ENCODE measurements around the gene FH.

Gene FH

DNA sequence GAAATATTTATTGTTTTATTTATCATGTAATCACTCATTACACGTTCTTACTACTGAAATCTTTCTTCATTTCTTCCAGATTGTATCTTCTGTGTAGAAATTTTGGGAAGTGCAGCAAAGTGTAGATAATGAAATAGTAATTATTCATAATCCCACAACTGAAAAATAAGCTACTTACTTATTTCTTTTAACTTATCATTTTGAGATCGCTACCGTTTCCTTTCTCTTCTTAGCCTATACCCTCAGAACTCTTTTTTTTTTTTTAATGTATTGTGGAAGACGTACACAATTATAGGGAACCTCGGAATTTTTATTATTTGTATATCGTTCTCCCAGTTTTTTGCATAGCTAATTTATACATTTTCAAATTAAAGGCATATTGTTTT lies 518 bp upstream of the FH start:
- no peak for DNase-seq

DNA sequence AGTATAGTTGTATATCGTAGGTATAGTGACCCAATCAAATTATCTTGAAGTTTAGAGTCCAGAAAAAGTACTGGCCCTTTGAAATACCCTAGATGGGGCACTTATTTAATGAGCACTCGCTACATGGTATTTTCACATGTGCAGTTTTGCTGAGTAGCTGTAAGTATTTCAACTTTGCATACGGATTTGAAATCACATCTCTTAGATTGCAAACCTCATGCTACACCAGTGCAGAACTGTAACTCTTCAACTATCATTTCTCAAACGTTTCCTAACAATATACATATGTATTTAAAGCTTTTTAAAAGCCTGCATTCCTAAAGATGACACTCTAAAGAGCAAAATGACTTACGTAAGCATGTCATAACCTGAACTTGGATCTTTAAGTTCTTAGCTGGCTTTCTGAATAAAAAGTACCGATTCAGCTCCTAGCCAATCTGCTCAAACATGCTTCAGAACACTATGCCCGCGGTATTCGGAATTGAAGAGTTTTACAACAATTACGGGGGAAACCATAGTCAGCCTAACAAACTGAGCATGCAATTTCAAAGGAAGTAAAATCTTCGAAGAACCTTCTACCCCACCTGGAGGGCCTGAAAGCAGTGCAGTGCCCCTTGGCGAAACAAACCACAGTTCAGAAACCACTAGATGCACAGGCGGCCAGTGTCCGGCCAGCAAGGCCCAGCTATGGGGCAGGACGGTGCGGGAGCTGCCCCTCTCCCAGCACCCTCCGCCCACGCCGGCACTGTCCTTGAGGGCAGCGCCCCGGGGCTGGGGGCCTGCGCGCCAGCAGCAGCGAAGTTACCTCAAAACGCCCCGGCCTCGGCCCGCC lies 863 bp downstream of the FH start:
- no peak for DNase-seq

DNA sequence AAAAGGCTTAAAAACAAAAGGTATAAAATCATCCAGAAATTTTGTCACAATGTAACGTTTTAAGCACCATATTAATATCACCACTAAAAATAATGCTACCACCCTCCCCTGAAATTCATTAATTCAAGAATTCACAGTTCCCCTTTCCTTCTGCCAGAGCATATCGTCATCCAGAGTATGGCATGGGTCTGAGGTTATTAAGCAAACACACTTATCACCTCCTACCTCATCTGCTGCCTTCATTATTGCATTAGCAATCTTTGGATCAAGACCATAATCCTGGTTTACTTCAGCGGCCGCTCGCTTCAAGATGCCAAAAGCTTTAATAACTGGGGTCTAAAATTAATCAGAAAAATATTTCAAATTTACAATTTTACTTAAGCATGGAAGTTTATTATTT lies 6.2 kb downstream of the FH start:
- no peak for DNase-seq

DNA sequence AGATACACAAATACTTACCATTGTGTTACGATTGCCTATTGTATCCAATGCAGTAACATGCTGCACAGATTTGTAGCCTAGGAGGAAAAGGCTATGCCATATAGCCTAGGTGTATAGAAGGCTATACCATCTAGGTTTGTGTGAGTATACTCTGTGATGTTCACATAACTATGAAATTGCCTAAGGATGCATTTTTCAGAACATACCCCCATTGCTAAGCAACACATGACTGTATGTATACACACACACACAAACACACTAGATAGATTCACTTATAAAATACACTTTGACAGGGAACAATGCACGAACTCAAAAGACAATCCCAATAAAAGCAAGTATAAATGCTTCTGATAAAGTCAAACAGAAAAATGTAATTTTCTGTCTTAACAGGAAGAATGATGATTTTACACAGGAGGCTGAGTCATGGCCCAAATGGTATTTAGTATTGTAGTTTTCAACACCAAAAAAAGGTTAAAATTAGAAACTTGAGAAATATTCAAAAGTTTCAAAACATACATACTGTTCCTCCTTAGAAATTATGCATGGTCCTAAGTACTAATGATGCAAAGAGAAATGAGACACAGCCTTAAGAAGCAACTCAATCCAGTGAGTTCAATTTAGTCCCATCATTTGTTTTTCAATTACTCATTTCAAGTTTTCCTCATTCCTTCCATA lies 12.2 kb downstream of the FH start:
- DNase-seq = no peak

DNA sequence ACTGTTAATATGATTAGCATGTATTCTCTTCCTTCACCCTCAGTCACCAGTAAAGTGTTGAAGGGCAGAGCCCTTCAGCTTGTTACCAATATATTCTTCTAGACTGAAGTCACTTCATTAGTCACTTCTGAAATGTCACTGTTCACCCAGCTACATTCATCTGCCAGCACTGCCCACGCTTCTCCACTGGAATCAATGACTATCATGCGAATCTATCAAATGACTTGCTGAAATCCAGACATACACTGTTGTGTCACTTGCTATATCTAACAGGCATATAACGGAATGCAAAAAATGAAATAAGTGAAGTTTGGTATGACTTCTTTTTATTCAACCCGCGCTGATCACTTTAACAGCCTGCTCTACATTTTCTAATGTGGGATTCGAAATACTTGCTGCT lies 16.1 kb downstream of the FH start:
- no peak for DNase-seq

DNA sequence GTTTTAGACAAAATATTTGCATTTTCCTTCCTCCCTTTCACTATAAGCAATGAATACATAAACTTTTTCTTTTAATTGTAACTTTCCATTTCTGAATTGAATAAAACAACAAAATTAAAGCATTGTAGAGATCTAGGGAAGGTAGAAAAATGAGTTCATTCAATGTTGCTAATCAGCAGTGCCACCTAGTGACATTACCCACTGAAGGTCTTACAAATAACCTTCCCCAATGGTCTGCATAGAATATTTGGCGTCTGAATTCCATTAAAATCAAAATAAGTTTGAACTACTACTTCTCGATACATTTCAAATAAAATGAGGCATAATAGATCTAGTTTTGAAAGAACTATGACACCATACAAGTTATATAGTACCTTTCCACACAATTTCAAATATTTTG lies 19.6 kb downstream of the FH start:
- no peak for DNase-seq

DNA sequence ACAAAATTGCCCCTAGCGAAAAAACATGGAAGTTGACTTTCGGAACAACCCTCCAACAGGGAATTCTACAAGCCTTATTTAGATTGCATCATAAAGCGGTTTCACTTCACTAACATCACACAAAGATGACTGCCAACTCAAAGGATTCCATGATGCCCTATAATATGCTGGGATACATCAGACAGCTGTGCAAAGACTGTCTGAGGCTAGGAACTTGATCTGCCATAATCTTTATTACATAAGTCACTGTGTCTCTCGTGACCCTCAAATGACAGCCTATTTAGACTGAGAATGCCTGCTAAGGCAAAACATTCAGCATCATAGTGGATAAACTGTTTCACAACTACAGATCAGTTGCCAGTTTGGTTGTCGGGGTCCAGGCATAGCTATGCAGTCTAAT lies 23.8 kb downstream of the FH start:
- DNase-seq = no peak

DNA sequence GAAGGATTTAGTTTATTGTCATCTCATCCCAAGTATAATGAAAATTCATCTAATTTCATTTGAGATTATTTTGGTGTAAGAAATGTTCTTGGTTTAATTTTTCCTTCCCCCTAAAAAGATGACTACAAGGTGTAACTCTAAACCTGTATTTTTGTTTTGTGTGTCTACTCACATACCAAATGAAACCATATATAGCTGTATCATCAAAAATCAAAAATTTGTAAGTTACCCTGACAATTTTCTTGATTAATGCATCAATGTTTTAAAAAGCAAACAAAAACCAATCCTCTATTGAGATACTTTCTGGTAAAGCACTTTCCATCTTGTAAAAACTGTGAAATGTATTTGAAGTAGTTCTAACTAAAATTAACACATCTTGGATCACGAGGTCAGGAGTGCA lies 30.8 kb downstream of the FH start:
- DNase-seq = no peak

DNA sequence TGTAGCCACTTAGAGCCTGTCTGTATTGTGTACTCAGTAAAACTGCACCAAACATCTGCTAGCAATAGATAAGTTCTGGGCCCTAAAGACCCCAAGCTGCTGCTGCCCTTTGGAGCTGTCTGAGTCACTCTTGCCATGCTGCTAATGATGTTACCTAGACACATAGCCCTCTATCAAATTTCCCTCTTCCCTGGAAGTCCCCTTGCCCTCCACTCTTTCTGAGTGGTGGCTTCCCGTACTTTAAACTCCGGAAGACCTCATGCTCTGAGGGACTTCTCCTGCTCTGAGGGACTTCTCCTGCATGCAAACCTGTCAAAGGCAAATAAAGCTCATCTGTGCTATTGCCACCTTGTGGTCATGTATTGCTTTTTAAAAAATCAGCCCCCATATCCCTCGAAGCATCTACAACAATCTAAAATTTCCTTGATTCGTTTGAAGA lies 34.0 kb downstream of the FH start:
- DNase-seq = no peak

DNA sequence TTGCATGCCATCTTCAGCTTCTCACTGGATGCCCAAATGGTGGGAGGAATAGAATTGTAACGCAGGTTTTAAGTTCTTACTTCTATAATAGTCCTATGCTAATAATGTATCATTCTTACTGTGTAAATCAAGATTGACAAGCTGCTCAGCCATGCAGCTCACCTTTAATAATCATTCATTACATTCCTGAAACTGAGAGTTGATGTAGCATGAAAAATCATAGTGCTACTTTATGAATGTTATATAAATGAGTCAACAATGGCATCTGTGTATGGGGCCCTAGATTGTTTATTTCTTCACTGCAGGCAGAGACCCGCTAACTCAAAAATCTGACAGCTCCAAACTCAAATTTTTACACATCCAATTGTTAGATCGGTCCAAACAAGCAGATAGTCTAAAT lies 34.4 kb downstream of the FH start:
- DNase-seq = no peak

DNA sequence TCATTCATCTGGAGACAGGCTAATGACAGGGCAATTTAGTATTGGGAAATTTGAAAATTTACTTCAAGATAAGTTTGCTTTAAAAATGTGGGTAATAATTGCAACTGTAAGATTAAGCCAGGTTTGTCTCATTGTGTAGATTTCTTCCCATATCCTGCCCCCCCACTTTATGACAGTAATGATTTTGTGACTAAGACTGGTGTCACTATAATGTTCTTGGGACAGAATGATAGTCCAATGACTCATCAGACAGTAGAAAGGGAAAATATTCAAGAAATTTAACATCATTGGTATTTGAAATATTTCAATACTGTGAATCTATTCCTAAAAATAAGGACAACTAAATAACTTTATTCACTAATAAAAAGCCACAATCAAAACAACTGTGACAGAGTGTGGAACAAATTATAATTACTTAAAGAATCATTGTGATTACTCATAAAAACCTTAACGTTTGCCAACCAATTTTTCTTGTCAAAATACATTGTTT lies 36.7 kb downstream of the FH start:
- no peak for DNase-seq

DNA sequence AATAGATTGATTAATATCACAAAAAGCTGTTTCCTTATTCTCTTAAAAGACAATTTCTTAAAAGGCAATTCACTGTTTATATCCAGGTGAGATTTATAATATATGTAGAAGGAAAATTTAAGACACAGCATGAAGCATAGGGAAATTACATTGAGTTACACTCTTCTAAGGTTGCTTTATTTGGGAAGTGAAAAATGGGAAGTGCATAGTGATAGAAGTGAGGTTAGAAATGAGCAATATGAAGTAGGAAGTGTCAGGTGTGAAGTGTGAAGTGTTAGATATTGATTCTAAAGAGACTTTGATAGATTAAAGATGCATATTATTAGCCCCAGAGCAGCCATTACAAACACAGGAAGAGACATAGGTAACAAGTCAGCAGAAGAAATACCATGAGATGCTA lies 40.3 kb downstream of the FH start:
- no peak for DNase-seq

DNA sequence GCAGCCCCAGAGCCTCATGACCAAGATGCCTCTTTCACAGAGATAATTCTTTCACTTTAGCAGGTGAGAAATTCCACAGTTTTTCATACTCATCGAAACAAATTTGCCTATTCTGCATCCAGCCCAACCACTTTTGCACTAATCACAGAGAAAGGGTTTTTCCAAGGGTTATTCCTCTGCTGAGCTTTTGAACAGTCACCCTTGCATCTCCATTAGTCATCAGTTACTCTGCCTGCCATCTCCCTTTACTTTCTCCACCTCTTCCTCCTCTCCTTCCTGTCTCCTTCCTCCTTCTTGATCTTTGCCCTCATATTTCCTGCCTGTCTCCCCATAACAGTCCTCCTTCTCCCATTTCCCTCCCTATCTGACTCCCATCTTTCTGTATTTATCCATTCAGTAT lies 43.9 kb downstream of the FH start:
- DNase-seq = no peak

DNA sequence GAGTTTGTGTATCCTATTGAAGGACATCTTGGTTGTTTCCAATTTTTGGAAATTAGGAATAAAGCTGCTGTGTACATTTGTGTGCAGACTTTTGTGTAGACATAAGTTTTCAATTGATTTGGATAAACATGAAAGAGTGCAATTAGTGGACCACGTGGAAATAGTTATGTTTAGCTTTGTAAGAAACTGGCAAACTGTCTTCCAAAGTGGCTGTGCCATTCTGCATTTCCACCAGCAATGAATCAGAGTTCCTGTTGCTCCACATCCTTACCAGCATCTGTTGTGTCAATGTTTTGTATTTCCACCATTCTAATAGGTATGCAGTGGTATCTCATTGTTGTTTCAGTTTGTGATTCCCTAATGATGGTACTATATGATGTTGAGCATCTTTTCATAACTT lies 46.5 kb downstream of the FH start:
- no peak for DNase-seq

DNA sequence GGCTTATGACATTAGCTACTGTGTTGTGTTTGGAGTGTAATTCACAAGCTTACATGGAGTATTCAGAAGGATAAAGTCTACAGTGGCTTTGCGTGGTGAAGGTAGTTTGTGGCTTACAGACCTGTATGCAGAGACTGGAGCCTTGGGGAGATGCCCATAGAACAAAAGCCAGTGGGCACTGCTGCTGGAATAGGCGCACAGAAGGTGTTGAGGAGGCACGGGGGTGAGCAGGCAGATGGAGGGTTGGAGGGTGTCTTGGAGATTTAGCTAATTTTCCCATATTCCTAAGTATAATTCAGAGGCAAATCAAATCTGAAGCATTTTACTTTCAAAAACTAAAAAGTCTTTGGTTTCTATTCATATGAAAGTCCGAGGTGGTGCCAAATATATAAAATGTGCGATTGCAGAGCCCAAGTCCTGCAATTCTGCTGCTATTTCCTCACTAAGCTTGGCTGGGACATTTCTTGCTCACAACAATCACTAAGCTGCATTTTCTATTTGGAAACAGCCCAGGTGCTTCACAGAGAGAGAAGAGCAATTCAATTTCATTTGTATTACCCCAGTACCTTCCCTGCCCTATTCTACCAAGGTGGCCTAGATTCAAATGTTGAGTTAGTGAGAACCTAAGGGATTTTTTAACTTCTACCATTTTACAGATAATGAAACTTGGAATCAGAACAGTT lies 48.5 kb downstream of the FH start:
- DNase-seq = no peak

DNA sequence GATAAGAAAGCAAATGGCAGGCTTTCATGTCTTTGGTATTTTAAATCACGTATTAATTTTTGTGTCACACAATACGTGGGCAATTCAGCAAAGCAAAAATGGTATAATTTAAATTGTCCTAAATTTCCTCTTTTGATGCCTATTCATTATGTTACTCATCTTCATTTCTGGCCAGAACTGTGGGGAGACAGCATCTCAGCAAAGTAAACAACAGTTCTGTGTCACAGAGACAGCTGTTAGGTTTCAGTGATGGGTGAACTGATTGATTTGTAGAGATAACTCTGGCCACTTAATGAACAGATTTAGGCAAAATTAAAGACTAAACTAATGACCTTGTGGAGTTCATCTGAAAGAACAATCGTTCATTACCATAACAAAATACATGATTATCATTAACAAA lies 49.2 kb downstream of the FH start:
- DNase-seq = no peak

DNA sequence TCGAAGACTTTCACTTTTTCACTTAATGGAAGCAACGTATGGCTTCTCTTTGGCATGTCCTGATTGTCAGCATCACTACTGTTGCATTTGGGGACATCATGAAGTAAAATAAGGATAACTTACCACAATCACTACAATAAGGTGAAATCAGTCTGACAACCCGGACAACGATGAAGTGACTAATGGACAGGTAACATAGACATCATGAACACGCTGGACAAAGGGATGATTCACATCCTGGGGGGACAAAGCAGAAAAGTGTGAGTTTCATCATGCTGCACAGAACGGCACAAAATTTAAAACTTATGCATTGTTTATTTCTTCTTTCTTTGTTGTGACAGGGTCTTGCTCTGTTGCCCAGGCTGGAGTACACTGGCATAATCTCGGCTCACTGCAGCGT lies 53.9 kb downstream of the FH start:
- DNase-seq = no peak

DNA sequence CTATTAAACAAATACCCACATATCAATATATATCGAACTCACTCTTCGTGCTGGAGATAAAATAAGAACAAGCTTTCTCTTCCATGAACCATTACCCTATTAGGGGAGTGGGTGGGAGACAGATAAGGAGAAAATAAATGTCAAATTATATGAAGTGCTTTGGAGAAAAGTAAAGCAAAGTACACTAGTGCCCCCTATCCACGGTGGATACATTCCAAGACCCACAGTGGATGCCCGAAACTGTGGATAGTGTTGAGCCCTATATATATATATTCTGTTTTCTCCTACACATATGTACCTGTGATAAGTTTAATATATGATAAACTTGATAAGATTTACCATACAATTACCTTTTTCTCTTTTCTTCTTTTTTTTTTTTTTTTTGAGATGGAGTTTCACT lies 54.6 kb downstream of the FH start:
- DNase-seq = no peak

DNA sequence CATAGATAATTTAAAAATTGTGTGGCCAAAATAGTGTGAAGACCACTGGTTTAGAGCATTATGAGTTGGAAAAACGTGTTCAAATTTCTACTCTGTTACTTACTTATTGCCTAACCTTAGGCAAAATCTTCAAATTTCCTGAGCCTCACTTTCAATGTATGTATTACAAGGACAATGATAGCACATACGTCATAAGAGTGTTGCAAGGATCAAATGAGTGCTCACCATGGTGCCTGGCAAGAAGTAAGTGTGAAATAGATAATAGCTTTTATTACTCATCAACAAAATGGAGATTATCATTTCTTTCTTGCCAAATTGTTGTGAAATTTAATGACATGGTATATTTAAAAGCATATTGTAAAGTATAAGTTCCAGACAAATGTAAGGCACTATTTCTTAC lies 57.2 kb downstream of the FH start:
- DNase-seq = no peak

DNA sequence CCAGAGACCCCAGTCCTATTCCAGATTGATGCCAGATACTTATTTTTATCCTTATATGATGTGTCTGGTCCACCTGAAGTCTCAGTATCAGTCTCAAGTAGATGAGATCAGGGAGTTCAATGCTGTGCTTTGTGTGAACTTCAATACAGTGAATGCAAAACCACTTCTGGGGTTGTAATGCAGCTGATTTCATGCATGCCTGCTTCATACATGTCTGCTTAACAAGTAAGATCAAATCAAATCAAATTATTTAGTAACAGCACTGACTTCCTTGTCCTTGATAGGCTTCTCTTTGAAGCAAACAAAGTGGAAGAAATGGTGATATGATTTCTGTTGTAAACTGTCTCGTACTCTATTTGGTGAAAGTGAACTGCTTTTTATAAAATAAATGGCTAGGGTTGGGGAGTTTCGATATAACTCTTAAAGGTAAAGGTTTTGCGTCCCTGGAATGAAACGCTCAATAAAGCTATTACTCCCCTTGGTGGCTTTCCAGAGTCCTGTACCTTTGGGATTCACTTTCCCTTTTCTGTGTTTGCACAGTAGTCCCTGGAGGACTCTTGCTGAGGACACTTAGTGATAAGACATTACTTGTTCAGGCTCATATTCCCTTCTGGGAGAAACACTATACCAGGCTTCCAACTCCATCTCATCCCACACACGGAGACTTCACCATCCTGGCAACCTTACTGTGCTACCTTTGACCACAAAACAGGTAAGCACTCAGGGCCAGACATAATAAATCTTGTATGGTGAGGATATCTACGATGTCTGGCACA lies 59.3 kb downstream of the FH start:
- no peak for DNase-seq

DNA sequence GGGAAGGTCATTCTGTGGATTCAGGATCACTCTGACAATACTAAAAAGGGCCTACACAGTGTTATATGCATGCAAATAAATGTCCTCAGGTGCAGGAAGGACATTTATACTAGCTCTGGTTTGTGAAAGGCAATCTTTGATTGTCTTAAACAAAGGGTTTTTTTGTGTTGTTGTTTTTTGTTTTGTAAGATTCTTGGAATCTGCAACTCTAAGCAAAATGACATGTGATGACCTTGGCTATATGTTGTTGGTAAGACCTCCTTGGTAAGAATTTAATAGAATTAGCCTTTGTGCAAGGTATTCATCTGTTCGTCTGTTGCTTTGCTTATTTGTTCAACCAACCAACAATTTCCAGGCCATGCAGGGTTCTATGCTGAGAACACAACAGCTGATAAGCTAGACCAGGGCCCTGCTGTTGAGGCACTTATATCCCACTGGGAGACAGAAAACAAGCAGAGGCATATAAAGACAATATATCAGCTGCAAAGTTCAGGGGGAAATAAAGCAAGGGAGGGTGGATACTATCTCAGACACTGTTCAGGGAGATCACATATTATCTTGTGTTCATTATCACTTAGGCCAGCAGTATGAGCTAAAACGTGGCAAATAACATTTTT lies 60.3 kb downstream of the FH start:
- DNase-seq = no peak

DNA sequence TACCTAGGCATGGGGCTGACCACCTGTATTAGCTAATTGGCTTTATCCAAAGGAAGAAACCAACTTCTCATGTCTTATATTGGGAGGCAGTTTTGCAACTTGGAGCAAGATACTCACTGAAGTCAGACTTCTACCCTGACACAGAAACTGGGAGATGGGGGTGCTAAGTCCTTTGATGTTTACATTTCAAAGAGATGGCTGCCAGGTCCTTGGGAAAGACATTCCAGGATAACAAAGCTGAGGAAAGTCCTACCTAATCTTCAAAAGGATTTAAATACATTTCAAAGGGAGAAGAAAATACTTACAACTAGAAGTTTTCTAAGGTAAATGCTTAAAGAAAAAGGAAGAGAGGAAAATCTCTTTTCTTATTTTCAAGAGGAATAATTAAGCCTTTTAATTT lies 62.1 kb downstream of the FH start:
- DNase-seq = no peak

DNA sequence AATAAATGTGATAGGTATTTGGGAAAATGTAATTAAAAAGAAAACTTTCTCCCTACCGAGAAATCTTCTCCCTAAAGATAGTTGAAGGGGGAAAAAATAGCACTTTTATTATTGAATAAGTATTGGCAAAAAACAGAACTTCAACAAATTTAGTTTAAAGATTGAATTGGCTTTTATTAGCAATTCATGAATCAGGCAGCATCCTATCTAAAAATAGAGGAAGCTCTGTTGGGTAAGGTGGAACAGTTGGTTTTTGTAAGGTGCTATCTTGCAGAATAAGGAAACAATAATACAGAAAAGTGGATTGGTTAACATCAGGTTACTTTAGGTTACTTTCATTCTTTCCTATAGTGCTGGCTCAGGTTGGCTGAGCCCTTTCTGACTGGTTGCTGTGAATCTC lies 62.8 kb downstream of the FH start:
- DNase-seq = no peak

Data from activated effector memory CD4-positive, alpha-beta T cell treated with Interleukin-2 at 50 U/mL for 16 hours (primary cell).